Panc1 (cell line): Measurements from ENCODE around the gene CDKN2B-AS1.

Experiments used
- POLR2AphosphoS5 ChIP-seq: IDR thresholded peaks from 2 replicates; pipeline ENCODE4 v1.6.1; 2012; ENCODE audit warnings: mild to moderate bottlenecking, low read depth, low read length, moderate library complexity
- TF ChIP-seq, protein P1 (sequence below): fragments of 450-650 bp; IDR thresholded peaks from 2 replicates; pipeline ENCODE4 v1.5.1; 2017; ENCODE audit warnings: mild to moderate bottlenecking
- TF ChIP-seq, protein P2 (sequence below), 2 experiments: IDR thresholded peaks; 2 replicates each; pipeline ENCODE4 v1.6.1; 2011 to 2012; ENCODE audit warnings: low read depth in 2 of 2, control low read depth in 1 of 2, low read length in 1 of 2, mild to moderate bottlenecking in 1 of 2, moderate library complexity in 1 of 2; ENCODE audit not compliant: insufficient read depth in 1 of 2

DNA sequence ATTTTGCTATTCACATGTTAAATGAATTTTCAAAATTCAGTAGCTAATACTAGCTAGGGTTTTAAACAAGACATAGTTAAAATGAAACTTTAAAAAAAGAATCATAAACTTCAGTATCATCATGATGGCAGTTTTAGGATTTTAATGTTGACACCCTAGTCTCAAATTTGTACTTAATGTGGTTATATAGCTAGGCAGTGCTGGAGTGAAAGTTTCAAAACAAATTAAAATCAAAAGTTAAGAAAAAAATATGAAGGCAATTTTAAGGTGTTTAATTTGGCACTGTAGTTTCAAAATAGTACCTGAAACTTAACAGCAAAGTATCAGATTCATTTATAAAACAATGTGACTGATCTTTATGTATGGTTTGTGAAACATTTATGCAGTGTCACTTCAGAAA lies 33.8 kb downstream of the CDKN2B-AS1 start:
- TF ChIP-seq, protein P1, sequence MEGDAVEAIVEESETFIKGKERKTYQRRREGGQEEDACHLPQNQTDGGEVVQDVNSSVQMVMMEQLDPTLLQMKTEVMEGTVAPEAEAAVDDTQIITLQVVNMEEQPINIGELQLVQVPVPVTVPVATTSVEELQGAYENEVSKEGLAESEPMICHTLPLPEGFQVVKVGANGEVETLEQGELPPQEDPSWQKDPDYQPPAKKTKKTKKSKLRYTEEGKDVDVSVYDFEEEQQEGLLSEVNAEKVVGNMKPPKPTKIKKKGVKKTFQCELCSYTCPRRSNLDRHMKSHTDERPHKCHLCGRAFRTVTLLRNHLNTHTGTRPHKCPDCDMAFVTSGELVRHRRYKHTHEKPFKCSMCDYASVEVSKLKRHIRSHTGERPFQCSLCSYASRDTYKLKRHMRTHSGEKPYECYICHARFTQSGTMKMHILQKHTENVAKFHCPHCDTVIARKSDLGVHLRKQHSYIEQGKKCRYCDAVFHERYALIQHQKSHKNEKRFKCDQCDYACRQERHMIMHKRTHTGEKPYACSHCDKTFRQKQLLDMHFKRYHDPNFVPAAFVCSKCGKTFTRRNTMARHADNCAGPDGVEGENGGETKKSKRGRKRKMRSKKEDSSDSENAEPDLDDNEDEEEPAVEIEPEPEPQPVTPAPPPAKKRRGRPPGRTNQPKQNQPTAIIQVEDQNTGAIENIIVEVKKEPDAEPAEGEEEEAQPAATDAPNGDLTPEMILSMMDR, result no peak
- TF ChIP-seq POLR2AphosphoS5, result no peak
- TF ChIP-seq, protein P2, sequence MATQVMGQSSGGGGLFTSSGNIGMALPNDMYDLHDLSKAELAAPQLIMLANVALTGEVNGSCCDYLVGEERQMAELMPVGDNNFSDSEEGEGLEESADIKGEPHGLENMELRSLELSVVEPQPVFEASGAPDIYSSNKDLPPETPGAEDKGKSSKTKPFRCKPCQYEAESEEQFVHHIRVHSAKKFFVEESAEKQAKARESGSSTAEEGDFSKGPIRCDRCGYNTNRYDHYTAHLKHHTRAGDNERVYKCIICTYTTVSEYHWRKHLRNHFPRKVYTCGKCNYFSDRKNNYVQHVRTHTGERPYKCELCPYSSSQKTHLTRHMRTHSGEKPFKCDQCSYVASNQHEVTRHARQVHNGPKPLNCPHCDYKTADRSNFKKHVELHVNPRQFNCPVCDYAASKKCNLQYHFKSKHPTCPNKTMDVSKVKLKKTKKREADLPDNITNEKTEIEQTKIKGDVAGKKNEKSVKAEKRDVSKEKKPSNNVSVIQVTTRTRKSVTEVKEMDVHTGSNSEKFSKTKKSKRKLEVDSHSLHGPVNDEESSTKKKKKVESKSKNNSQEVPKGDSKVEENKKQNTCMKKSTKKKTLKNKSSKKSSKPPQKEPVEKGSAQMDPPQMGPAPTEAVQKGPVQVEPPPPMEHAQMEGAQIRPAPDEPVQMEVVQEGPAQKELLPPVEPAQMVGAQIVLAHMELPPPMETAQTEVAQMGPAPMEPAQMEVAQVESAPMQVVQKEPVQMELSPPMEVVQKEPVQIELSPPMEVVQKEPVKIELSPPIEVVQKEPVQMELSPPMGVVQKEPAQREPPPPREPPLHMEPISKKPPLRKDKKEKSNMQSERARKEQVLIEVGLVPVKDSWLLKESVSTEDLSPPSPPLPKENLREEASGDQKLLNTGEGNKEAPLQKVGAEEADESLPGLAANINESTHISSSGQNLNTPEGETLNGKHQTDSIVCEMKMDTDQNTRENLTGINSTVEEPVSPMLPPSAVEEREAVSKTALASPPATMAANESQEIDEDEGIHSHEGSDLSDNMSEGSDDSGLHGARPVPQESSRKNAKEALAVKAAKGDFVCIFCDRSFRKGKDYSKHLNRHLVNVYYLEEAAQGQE (IDR thresholded peaks at IDR 0.05; ENCODE audit: insufficient read depth in 1 of 2, low read depth in 2 of 2, low read length in 1 of 2), result no peak
